Measurements from ENCODE around the gene UGT1A4. TPM values are rescaled to one million over a fixed set of nuclear protein-coding genes. Genes with fewer than 3 reads are reported as not detected.

The UGT1A4 gene
- total RNA-seq, 1 donor from 2014 or later = not detected

- ATAC-seq (no peak), DNase-seq (no peak)
- H3K36me3 ChIP-seq = no peaks in the 10 kb centered on the region
- H3K27me3 ChIP-seq = no peaks in the 10 kb centered on the region
- no peaks in the 10 kb centered on the region for H3K4me1 ChIP-seq
- no peak overlapping the region for H3K27ac ChIP-seq
- TF ChIP-seq CTCF (IDR thresholded peaks at IDR 0.05) = no peak
- no peak overlapping the region for H3K4me3 ChIP-seq
- intact Hi-C loops (cut with DNase I) = no loop called here
- H3K9me3 ChIP-seq = no peaks in the 10 kb centered on the region
Measured at GRCh38 chr2:233800208-233800607, 81.7 kb downstream of the UGT1A4 start.

GRCh38 chr2:233801357-233802131, 83.0 kb downstream of the UGT1A4 start:
- ATAC-seq = no peak
- intact Hi-C loops (cut with DNase I) = no loop called here
- H3K4me1 ChIP-seq = no peaks in the 10 kb centered on the region
- H3K4me3 ChIP-seq = no peak overlapping the region
- H3K9me3 ChIP-seq = no peaks in the 10 kb centered on the region
- no peaks in the 10 kb centered on the region for H3K27me3 ChIP-seq
- no peak overlapping the region for H3K27ac ChIP-seq
- H3K36me3 ChIP-seq = no peaks in the 10 kb centered on the region
- no peak for TF ChIP-seq CTCF (IDR thresholded peaks at IDR 0.05)
- DNase-seq = no peak

GRCh38 chr2:233802132-233802815, 83.7 kb downstream of the UGT1A4 start:
- Histone ChIP-seq H3K36me3 (no peaks in the 10 kb centered on the region), H3K4me1 (no peaks in the 10 kb centered on the region), H3K27me3 (no peaks in the 10 kb centered on the region), H3K4me3 (no peak overlapping the region), H3K9me3 (no peaks in the 10 kb centered on the region), H3K27ac (no peak overlapping the region)
- DNase-seq = no peak
- TF ChIP-seq CTCF (IDR thresholded peaks at IDR 0.05) = no peak
- intact Hi-C loops (cut with DNase I) = no loop called here
- ATAC-seq = no peak

- Histone ChIP-seq H3K36me3 (no peaks in the 10 kb centered on the region), H3K27me3 (no peaks in the 10 kb centered on the region), H3K4me3 (no peak overlapping the region), H3K9me3 (no peaks in the 10 kb centered on the region), H3K27ac (no peak overlapping the region), H3K4me1 (no peaks in the 10 kb centered on the region)
- DNase-seq (no peak), ATAC-seq (no peak)
- TF ChIP-seq CTCF (IDR thresholded peaks at IDR 0.05) = no peak
- intact Hi-C loops (cut with DNase I) = no loop called here
Measured at GRCh38 chr2:233803292-233803911, 84.9 kb downstream of the UGT1A4 start.

- H3K27me3 ChIP-seq = no peaks in the 10 kb centered on the region
- H3K4me3 ChIP-seq = no peak overlapping the region
- no peaks in the 10 kb centered on the region for H3K9me3 ChIP-seq
- TF ChIP-seq CTCF (IDR thresholded peaks at IDR 0.05) = no peak
- no peak for ATAC-seq
- H3K27ac ChIP-seq = no peak overlapping the region
- H3K4me1 ChIP-seq = no peaks in the 10 kb centered on the region
- H3K36me3 ChIP-seq = no peaks in the 10 kb centered on the region
- DNase-seq = no peak
- intact Hi-C loops (cut with DNase I) = no loop called here
Measured at GRCh38 chr2:233803994-233804393, 85.5 kb downstream of the UGT1A4 start.

All from upper lobe of right lung (tissue), 1 donor.